ENCODE measurements around the gene WDFY4. TPM values are rescaled to one million over a fixed set of nuclear protein-coding genes. Genes with fewer than 3 reads are reported as not detected.

WDFY4 gene
- total RNA-seq, 1 experiment from 2014 or later, result 144 TPM

DNA sequence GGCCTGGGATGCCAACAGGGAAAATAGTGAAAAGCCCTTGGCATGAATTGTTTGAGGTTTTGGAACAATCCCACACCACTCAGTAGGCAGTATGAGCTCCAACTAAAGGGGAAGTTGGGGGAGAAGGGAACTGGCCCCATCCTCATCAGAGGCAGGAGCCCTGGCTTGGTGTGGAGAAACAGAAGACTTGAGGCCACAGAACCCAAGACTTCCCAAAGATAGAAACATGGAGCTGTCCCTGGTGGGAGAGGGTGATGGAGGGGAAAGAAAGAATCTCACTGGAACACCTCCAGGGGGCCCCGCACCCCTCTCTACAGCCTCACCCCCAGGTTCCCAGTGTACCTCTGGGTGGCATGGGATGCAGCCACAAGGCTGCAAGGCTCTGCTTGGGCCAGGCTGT, 345.0 kb downstream of the WDFY4 start:
- Histone ChIP-seq H3K9me3 (ENCODE audit: low read length) (no peaks in the 10 kb centered on the region), H3K9me2 (replicated peaks; ENCODE audit: insufficient read depth, low read length) (no peaks in the 10 kb centered on the region), H3K79me2 (ENCODE audit: low read length) (no peaks in the 10 kb centered on the region), H3K4me3 (ENCODE audit: low read length) (no peak overlapping the region), H2AFZ (ENCODE audit: low read length) (no peak overlapping the region), H3K9ac (ENCODE audit: low read length) (no peak overlapping the region), H3K4me1 (ENCODE audit: low read length) (no peaks in the 10 kb centered on the region), H3K36me3 (ENCODE audit: insufficient read depth, low read length) (no peaks in the 10 kb centered on the region), H3K27ac (ENCODE audit: low read length) (no peak overlapping the region), H3K4me2 (ENCODE audit: low read depth, low read length, poor library complexity, severe bottlenecking) (no peak overlapping the region), H3K27me3 (ENCODE audit: low read length) (no peaks in the 10 kb centered on the region), H4K20me1 (ENCODE audit: insufficient read depth, low read depth, low read length) (no peaks in the 10 kb centered on the region)
- no peak for DNase-seq

Small RNAs within 50 kb of the gene (small RNA-seq; reads per million reads assigned to genes)
- gene MIR4294, result not detected

Other genes starting within 250 kb of the WDFY4 start
- gene ARHGAP22, start 79.8 kb upstream of the WDFY4 start, total RNA-seq (2014; rRNA removed; shearing (Covaris generic); ENCODE audit: low replicate concordance), result 0.07 and 6.1 TPM in 2 replicates